PC-9 (cell line): ENCODE data around the gene ANKRD33B.

ENCODE experiments used
- CTCF ChIP-seq: fragments of 200-600 bp; sonication (generic); conservative IDR thresholded peaks from 2 replicates; pipeline ENCODE4 v1.6.1; 2017; ENCODE audit warnings: mixed run types, antibody characterized with exemption, mild to moderate bottlenecking, moderate library complexity
- EZH2 ChIP-seq: fragments of 200-600 bp; sonication (generic); IDR thresholded peaks from 2 replicates; pipeline ENCODE4 v1.8.0; 2017; ENCODE audit warnings: antibody characterized with exemption, low read depth

GRCh38 chr5:10619649-10620048, 55.8 kb downstream of the ANKRD33B start:
- no peak for TF ChIP-seq CTCF
- TF ChIP-seq EZH2: no peak
